Sigmoid colon (tissue), 4 donors: ENCODE measurements around the gene TBC1D22A.

Experiments
- POLR2A ChIP-seq, 2 donors: fragments of 450-650 bp; IDR thresholded peaks; one replicate each; pipeline ENCODE4 v1.6.1; 2016; ENCODE audit warnings: antibody characterized with exemption in 2 of 2, mild to moderate bottlenecking in 2 of 2, moderate library complexity in 2 of 2
- POLR2AphosphoS5 ChIP-seq, 4 donors: sonication (generic); formaldehyde crosslinking; IDR thresholded peaks; one replicate each; pipeline ENCODE4 v1.6.1; 2017; ENCODE audit warnings: antibody characterized with exemption in 4 of 4
- TF ChIP-seq, protein P1 (sequence below), 4 experiments: fragments of 450-650 bp in 3 of 4; fragments of 200-600 bp in 1 of 4; IDR thresholded peaks; one replicate each; pipeline ENCODE4 v1.5.1; 2016 to 2019; ENCODE audit warnings: antibody characterized with exemption in 4 of 4, mild to moderate bottlenecking in 3 of 4, moderate library complexity in 2 of 4

DNA sequence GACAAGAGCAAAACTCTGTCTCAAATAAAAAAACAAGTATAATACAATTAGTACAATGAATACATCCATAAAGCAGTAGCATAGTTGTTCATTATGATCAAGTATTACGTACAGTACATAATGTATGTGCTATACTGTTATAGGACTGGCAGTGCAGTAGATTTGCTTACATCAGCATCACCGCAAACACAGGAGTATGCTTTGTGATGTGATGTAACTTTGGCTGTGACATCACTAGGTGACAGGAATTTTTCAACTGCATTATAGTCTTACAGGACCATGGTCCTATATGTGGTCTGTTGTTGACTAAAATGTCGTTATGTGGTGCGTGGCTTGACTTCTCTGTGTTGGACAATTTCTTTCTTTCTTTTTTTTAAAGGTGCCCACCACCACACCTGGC is 16.6 kb downstream of the TBC1D22A start:
- TF ChIP-seq POLR2AphosphoS5 (IDR thresholded peaks at IDR 0.05), result no peak
- TF ChIP-seq POLR2A (IDR thresholded peaks at IDR 0.05), result no peak
- TF ChIP-seq, protein P1, sequence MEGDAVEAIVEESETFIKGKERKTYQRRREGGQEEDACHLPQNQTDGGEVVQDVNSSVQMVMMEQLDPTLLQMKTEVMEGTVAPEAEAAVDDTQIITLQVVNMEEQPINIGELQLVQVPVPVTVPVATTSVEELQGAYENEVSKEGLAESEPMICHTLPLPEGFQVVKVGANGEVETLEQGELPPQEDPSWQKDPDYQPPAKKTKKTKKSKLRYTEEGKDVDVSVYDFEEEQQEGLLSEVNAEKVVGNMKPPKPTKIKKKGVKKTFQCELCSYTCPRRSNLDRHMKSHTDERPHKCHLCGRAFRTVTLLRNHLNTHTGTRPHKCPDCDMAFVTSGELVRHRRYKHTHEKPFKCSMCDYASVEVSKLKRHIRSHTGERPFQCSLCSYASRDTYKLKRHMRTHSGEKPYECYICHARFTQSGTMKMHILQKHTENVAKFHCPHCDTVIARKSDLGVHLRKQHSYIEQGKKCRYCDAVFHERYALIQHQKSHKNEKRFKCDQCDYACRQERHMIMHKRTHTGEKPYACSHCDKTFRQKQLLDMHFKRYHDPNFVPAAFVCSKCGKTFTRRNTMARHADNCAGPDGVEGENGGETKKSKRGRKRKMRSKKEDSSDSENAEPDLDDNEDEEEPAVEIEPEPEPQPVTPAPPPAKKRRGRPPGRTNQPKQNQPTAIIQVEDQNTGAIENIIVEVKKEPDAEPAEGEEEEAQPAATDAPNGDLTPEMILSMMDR (IDR thresholded peaks at IDR 0.05), result no peak
